Ovary (tissue), 9 donors: ENCODE data around the gene MST1R. TPM values are rescaled to one million over a fixed set of nuclear protein-coding genes. Genes with fewer than 3 reads are reported as not detected.
"Not testable (repeated sequence)": the region's sequence is repeated elsewhere in the genome, so short reads cannot be mapped to it uniquely, and the experiment has no call there.

ENCODE experiments used
- DNase-seq, 5 donors: peaks; one replicate each; pipeline ENCODE4 v3.0.0-alpha.2; 2019 to 2020
- H3K27ac ChIP-seq, 2 donors: fragments of 200-600 bp; one replicate each; pipeline versions ENCODE4 v1.5.1 to v1.8.0; 2019 to 2022
- H3K27me3 ChIP-seq: fragments of 200-600 bp; one replicate; pipeline ENCODE4 v1.8.0; 2022
- H3K36me3 ChIP-seq: fragments of 200-600 bp; sonication (generic); one replicate; pipeline ENCODE4 v1.5.1; 2019
- H3K4me1 ChIP-seq: one replicate; pipeline ENCODE4 v1.8.1; 2013; ENCODE audit warnings: mild to moderate bottlenecking, moderate library complexity; ENCODE audit not compliant: insufficient read depth
- H3K4me3 ChIP-seq: fragments of 200-600 bp; sonication (generic); one replicate; pipeline ENCODE4 v1.5.1; 2017
- H3K9me3 ChIP-seq, 2 donors: fragments of 200-600 bp in 1 of 2; sonication (generic) in 1 of 2; one replicate each; pipeline versions ENCODE4 v1.5.1 to v1.8.1; 2013 to 2019; ENCODE audit warnings: mild to moderate bottlenecking in 1 of 2, moderate library complexity in 1 of 2
- EP300 ChIP-seq: sonication (generic); formaldehyde crosslinking; IDR thresholded peaks from one replicate; pipeline ENCODE4 v1.6.1; 2017; ENCODE audit warnings: antibody characterized with exemption
- POLR2A ChIP-seq: fragments of 450-650 bp; IDR thresholded peaks from one replicate; pipeline ENCODE4 v1.6.1; 2017; ENCODE audit warnings: antibody characterized with exemption, mild to moderate bottlenecking, moderate library complexity
- WGBS, 3 donors: extraction: QIAGEN DNeasy Blood & Tissue Kit in 1 of 3; methylation state at CpG; one replicate each; pipeline versions ENCODE4 v1.1.5 to v1.1.7; 2013 to 2017; 5-methylcytosine and 5-hydroxymethylcytosine counted together
- intact Hi-C, 4 donors: fragments of 100-400 bp; cut with DNase I; formaldehyde crosslinking; loops; one replicate each; pipeline versions ENCODE4 v1.11.0 to v1.15.1; 2022 to 2023
- polyA plus RNA-seq, 2 donors: library from polyadenylated mRNA; stranded (reverse); fragments of 200-250 nt in 1 of 2; fragments of 350-450 nt in 1 of 2; fragmentation: Illumina TruSeq in 1 of 2; extraction: RNeasy Lipid Tissue Mini Kit (QIAGEN cat#74804) in 1 of 2; gene quantifications; one replicate each; pipeline ENCODE4 v1.2.3, GENCODE V29; 2013 to 2014
- total RNA-seq, 7 donors: library from RNA; depleted of rRNA in 2 of 7; stranded (reverse); fragments of >200 nt in 2 of 7; fragmentation: NEBNext Ultra II Directional in 3 of 7; extraction: Animal tissue kit (Norgen Biotek cat#: 25700) in 3 of 7; gene quantifications; one replicate each; pipeline versions ENCODE4 v1.1.0 to v1.2.4, GENCODE V29; 2016 to 2023
- TF ChIP-seq, protein P1 (sequence below), 3 donors: fragments of 450-650 bp in 2 of 3; fragments of 200-600 bp in 1 of 3; IDR thresholded peaks; one replicate each; pipeline versions ENCODE4 v1.5.1 to v1.8.0; 2016 to 2022; ENCODE audit warnings: antibody characterized with exemption in 3 of 3, mild to moderate bottlenecking in 1 of 3
- donor health status: DM: no; HTN: no; CAD: no; lungs with moderate emphysema.
- donor health status: DM: no; HTN: no; CAD: no.
- donor health status: Bipolar disorder and iron deficiency.
- donor health status: DM: yes; HTN: yes; CAD: no.
- donor health status: DM: no; HTN: no; CAD: no.
- donor health status: DM: yes; HTN: yes; CAD: no.

Gene MST1R
- total and polyA plus RNA-seq, 9 donors, result 0.98 to 2.2 (median 1.4) TPM

DNA sequence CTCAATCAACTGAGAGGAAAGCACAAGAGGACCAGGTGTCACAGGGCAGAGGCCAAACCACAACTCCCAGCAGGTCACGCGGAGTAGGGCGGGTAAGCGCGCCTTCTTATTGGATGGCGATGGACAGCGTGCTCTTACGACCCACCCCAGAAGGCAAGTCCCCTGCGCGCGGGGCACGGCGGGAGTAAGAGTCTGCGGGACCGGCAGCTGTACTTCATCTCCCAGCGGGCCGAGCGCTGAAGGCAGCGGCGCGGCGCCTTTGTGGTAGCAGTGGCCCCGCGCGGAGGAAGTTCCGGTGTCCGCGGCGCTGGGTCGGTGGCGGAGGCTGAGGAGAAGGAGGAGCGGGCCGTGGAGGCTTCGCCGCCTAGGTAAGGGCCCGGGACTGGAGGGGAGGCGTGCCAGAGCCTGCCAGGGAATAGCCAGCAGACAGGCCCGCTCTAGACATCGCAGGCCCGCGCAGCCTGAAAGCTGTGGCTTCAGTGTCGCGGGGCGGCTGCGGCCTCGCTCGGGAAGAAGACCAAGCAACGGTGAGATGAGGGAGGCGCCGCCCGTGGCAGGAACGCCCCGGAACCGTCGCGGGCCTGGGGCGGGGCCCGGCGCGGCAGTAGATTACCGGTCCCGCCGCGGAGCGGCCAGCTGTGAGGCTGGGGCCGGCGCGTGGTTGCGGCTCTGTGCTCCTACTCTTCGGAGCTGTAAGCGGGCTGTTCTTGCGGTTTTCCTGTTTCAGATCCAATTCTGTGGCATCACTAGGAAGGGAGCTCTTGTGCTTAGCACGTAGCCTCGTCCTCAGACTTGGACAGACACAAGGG is 36.4 kb upstream of the MST1R start, which contains the start of gene RBM6:
Gene RBM6 (plus strand): TSS at position 293 of the 809 bp plus-strand sequence. CDS start 22,492 bp downstream, outside the sequence.
- Histone ChIP-seq H3K4me3 (peak within 1 kb of the TSS; percentile 96), H3K9me3 (no peaks in the 10 kb centered on the region), H3K36me3 (no peaks in the 10 kb centered on the region), H3K27me3 (no peaks in the 10 kb centered on the region), H3K27ac (peak within 1 kb of the TSS; percentile 61 to 87), H3K4me1 (peaks cover 6% of the 10 kb centered on the region)
- 0 to 1% (median 1%) methylated on average over 45 to 74 of the region's 74 CpGs for WGBS, 3 donors
- TF ChIP-seq POLR2A (peak; percentile 85), EP300 (no peak)
- TF ChIP-seq, protein P1, sequence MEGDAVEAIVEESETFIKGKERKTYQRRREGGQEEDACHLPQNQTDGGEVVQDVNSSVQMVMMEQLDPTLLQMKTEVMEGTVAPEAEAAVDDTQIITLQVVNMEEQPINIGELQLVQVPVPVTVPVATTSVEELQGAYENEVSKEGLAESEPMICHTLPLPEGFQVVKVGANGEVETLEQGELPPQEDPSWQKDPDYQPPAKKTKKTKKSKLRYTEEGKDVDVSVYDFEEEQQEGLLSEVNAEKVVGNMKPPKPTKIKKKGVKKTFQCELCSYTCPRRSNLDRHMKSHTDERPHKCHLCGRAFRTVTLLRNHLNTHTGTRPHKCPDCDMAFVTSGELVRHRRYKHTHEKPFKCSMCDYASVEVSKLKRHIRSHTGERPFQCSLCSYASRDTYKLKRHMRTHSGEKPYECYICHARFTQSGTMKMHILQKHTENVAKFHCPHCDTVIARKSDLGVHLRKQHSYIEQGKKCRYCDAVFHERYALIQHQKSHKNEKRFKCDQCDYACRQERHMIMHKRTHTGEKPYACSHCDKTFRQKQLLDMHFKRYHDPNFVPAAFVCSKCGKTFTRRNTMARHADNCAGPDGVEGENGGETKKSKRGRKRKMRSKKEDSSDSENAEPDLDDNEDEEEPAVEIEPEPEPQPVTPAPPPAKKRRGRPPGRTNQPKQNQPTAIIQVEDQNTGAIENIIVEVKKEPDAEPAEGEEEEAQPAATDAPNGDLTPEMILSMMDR (IDR thresholded peaks at IDR 0.05), result peak in 1 of 3 donors; percentile 10
- peak; percentile 93 to 96 (median 95) for DNase-seq
- intact Hi-C loops, result no loop called here

DNA sequence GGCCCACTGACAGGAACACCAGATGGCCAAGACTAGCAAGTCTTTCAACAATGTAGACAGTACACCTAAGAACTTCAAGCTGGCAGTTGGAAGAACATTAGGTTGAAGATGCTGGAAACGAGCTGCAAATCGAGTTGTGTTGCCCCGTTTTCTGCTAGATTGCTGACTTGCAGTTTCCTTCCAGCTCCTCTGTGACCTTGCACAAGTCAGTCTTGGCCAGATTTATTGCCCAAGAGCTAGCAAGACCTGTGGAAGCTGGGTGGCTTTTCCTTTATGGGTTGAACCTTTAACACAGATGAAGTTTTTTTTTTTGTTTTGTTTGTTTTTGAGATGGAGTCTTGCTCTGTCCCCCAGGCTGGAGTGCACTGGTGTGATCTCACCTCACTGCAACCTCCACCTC is 33.4 kb upstream of the MST1R start:
- 5 to 15% (median 14%) methylated on average over 3 of the region's 3 CpGs for WGBS, 3 donors
- Histone ChIP-seq H3K4me1 (peaks cover 6% of the 10 kb centered on the region), H3K36me3 (no peaks in the 10 kb centered on the region), H3K27ac (no peak overlapping the region), H3K27me3 (no peaks in the 10 kb centered on the region), H3K9me3 (no peaks in the 10 kb centered on the region), H3K4me3 (no peak overlapping the region)
- DNase-seq, result no peak
- no peak for TF ChIP-seq POLR2A
- intact Hi-C loops, result no loop called here

DNA sequence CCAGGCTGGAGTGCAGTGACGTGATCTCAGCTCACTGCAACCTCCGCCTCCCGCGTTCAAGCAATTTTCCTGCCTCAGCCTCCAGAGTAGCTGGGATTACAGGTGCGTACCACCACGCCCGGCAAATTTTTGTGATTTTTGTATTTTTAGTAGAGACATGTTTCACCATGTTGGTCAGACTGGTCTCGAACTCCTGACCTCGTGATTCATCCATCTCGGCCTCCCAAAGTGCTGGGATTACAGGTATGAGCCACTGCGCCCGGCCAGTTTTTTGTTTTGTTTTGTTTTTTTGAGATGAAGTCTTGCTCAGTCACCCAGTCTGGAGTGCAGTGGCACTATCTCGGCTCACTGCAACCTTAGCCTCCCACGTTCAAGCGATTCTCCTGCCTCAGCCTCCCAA is 28.6 kb upstream of the MST1R start:
- DNase-seq, result peak in 1 of 5 donors; percentile 15
- H3K9me3 ChIP-seq, H3K36me3 ChIP-seq, intact Hi-C loops, H3K27ac ChIP-seq, H3K4me1 ChIP-seq, H3K27me3 ChIP-seq, H3K4me3 ChIP-seq: not testable (repeated sequence)
- 92 to 94% (median 94%) methylated on average over 15 of the region's 15 CpGs for WGBS, 3 donors

DNA sequence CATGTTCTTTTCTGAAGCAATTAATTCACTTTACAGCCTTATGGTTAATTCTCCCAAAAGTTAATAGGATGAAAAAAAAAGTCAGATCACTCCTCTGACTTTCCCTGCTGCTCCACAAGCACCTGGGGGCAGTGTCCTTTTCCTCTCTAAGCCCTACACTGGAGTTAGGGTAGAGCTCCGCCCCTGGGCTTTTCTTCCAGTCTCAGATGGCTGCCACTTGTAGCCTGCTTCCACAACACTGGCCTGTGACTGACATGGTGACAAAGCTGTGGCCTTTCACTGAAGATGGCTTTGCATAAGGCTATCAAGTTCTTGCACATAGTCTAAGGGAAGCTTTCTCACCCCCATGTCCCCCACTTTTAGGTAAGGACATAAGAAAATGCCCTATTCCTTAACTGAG is 27.2 kb upstream of the MST1R start:
- Histone ChIP-seq H3K4me1 (peaks cover 3% of the 10 kb centered on the region), H3K36me3 (no peaks in the 10 kb centered on the region), H3K27me3 (no peaks in the 10 kb centered on the region), H3K9me3 (no peaks in the 10 kb centered on the region), H3K4me3 (no peak overlapping the region), H3K27ac (peak overlapping the region in 1 of 2 donors; percentile 86)
- 95 to 100% (median 95%) methylated on average over 1 of the region's 1 CpG for WGBS, 3 donors
- no peak for TF ChIP-seq EP300
- TF ChIP-seq POLR2A, result no peak
- TF ChIP-seq, protein P1 (IDR thresholded peaks at IDR 0.05), result no peak
- peak in 1 of 5 donors; percentile 10 for DNase-seq
- intact Hi-C loops, result no loop called here

DNA sequence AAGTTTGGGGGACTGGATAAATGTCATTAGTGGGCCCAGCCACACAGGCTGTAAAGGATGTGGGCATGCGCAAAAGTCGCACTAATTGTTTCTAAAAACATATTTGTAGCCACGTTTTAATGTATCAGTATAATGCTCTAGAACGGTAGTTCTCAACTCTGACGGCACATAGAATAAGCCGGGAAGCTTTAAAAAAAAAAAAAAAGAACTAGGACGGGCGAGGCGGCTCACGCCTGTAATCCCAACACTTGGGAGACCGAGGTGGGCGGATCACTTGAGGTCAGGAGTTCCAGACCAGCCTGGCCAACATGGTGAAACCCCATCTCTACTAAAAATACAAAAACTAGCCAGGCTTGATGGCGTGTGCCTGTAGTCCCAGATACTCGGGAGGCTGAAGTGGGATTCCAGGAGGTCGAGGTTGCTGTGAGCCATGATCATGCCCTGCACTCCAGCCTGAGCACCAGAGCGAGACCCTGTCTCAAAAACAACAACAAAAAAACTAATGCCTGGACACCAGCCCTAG is 26.6 kb upstream of the MST1R start:
- 20 to 23% (median 21%) methylated on average over 16 of the region's 16 CpGs for WGBS, 3 donors
- Histone ChIP-seq H3K9me3 (no peaks in the 10 kb centered on the region), H3K4me1 (peaks cover 3% of the 10 kb centered on the region), H3K36me3 (no peaks in the 10 kb centered on the region), H3K27ac (peak overlapping the region; percentile 49 to 86), H3K27me3 (no peaks in the 10 kb centered on the region), H3K4me3 (peak overlapping the region; percentile 75)
- DNase-seq, result no peak
- no peak for TF ChIP-seq POLR2A
- TF ChIP-seq, protein P1 (IDR thresholded peaks at IDR 0.05), result no peak
- no peak for TF ChIP-seq EP300
- intact Hi-C loops, result no loop called here
